Calu3 (cell line): ENCODE data around the gene FIGN. TPM values are rescaled to one million over a fixed set of nuclear protein-coding genes. Genes with fewer than 3 reads are reported as not detected.

Experiments used
- BruUV-seq: library from RNA; stranded (reverse); fragments of 400-500 nt; replicated peaks from 2 replicates; lab custom pipeline; 2021; lab: Mats Ljungman, UMichigan
- CTCF ChIA-PET: fragments of 300-600 bp; sonication (Branson Sonifier 250); formaldehyde crosslinking; loops from one replicate; lab custom pipeline; 2022; ENCODE audit warnings: antibody characterized with exemption; lab: Charles Lee
- DNase-seq: peaks from one replicate; pipeline ENCODE4 v3.0.0; 2022
- H3K27ac Mint-ChIP-seq: one replicate; pipeline ENCODE4 v1.8.0; 2022; ENCODE audit warnings: mixed read lengths; ENCODE audit not compliant: unreplicated experiment
- H3K27me3 Mint-ChIP-seq: one replicate; pipeline ENCODE4 v1.8.0; 2022; ENCODE audit warnings: mixed read lengths; ENCODE audit not compliant: unreplicated experiment
- H3K36me3 Mint-ChIP-seq: one replicate; pipeline ENCODE4 v1.8.0; 2022; ENCODE audit warnings: mild to moderate bottlenecking, moderate library complexity, mixed read lengths; ENCODE audit not compliant: insufficient read depth, unreplicated experiment
- H3K4me1 Mint-ChIP-seq: one replicate; pipeline ENCODE4 v1.8.0; 2022; ENCODE audit warnings: mild to moderate bottlenecking, low read depth, mixed read lengths; ENCODE audit not compliant: unreplicated experiment
- H3K4me3 Mint-ChIP-seq: one replicate; pipeline ENCODE4 v1.8.0; 2022; ENCODE audit warnings: mild to moderate bottlenecking, low read depth, moderate library complexity, mixed read lengths; ENCODE audit not compliant: unreplicated experiment
- H3K9me3 Mint-ChIP-seq: one replicate; pipeline ENCODE4 v1.8.0; 2022; ENCODE audit warnings: low read depth, mixed read lengths; ENCODE audit not compliant: unreplicated experiment
- intact Hi-C: fragments of 100-400 bp; cut with micrococcal nuclease; formaldehyde crosslinking; loops from one replicate; pipeline ENCODE4 v1.10.0; 2022; ENCODE audit not compliant: unreplicated experiment
- total RNA-seq: library from RNA; stranded (reverse); gene quantifications from 2 replicates; pipeline ENCODE4 v1.2.3, GENCODE V29; 2022
- TF ChIP-seq, protein P1 (sequence below): fragments of 200-600 bp; IDR thresholded peaks from one replicate; pipeline ENCODE4 v1.8.0; 2022; ENCODE audit warnings: antibody characterized with exemption; ENCODE audit not compliant: unreplicated experiment

The FIGN gene
- total RNA-seq, 1 experiment from 2014 or later, result 9.1 TPM

- H3K9me3 Mint-ChIP-seq, result no peaks in the 10 kb centered on the region
- H3K4me3 Mint-ChIP-seq, result no peak overlapping the region
- H3K36me3 Mint-ChIP-seq, result no peaks in the 10 kb centered on the region
- no peak overlapping the region for H3K27ac Mint-ChIP-seq
- intact Hi-C loops, result no loop called here
- TF ChIP-seq, protein P1, sequence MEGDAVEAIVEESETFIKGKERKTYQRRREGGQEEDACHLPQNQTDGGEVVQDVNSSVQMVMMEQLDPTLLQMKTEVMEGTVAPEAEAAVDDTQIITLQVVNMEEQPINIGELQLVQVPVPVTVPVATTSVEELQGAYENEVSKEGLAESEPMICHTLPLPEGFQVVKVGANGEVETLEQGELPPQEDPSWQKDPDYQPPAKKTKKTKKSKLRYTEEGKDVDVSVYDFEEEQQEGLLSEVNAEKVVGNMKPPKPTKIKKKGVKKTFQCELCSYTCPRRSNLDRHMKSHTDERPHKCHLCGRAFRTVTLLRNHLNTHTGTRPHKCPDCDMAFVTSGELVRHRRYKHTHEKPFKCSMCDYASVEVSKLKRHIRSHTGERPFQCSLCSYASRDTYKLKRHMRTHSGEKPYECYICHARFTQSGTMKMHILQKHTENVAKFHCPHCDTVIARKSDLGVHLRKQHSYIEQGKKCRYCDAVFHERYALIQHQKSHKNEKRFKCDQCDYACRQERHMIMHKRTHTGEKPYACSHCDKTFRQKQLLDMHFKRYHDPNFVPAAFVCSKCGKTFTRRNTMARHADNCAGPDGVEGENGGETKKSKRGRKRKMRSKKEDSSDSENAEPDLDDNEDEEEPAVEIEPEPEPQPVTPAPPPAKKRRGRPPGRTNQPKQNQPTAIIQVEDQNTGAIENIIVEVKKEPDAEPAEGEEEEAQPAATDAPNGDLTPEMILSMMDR, result no peak
- CTCF ChIA-PET, result no interaction called here
- BruUV-seq, result no TSS peak
- no peaks in the 10 kb centered on the region for H3K27me3 Mint-ChIP-seq
- no peak for DNase-seq
- peaks cover 8% of the 10 kb centered on the region for H3K4me1 Mint-ChIP-seq
Measured at GRCh38 chr2:163752267-163752666, 16.5 kb upstream of the FIGN start.

- TF ChIP-seq, protein P1, result no peak
- Mint-ChIP-seq H3K36me3 (no peaks in the 10 kb centered on the region), H3K4me3 (no peak overlapping the region), H3K9me3 (no peaks in the 10 kb centered on the region), H3K27ac (no peak overlapping the region), H3K27me3 (no peaks in the 10 kb centered on the region), H3K4me1 (peaks cover 8% of the 10 kb centered on the region)
- intact Hi-C loops, result no loop called here
- DNase-seq, result no peak
- no TSS peak for BruUV-seq
- CTCF ChIA-PET, result interaction anchor here (0.6 to 0.9 kb wide), 2 partner anchors 10 to 14 kb away, joined by 3 to 4 read pairs; no protein-coding TSS in a partner anchor
Measured at GRCh38 chr2:163751696-163752095, 15.9 kb upstream of the FIGN start.

DNA sequence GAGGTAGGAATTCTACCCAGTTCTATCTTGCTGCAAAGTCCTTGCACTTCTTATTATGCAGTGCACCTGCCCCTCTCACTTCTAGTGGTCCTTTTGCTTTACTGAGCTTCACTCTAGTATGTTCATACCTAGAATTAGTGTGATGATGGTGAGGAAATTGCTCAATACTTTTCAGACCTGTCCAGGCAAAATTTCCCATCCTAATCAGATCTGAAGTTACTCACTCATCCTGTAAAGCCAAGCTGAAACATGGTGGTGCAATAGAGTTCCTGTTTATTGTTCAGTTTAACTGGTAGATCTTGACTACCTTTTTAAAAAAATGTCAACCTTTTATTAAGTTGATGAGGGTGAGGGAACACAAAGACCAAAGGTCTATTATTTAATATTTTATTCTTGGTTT is 12.6 kb upstream of the FIGN start:
- H3K27ac Mint-ChIP-seq, result no peak overlapping the region
- no peaks in the 10 kb centered on the region for H3K36me3 Mint-ChIP-seq
- H3K27me3 Mint-ChIP-seq, result no peaks in the 10 kb centered on the region
- intact Hi-C loops, result no loop called here
- H3K4me3 Mint-ChIP-seq, result no peak overlapping the region
- no peaks in the 10 kb centered on the region for H3K9me3 Mint-ChIP-seq
- H3K4me1 Mint-ChIP-seq, result peaks cover 8% of the 10 kb centered on the region
- DNase-seq, result no peak
- BruUV-seq, result no TSS peak
- TF ChIP-seq, protein P1, result no peak
- CTCF ChIA-PET, result no interaction called here

DNA sequence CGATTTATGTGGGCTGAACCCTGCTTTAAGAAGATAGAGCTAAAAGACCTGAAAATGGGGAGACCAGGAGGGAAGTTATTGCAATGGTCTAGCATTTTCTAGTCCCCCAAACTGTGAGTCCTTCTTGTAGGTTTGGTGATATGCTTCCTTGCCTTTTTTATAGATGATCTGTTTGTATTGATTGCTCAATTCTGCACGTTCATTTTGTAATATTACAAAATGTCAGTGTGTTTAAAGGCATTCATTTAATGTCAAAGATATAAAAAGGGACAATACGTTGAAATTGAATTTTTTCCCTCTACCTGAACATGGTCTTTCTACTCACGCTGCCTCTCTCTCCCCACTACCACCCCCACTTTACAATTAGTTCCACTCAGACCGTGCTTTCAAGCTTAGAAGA is 5.6 kb upstream of the FIGN start:
- no peak overlapping the region for H3K4me3 Mint-ChIP-seq
- no TSS peak for BruUV-seq
- no peaks in the 10 kb centered on the region for H3K27me3 Mint-ChIP-seq
- H3K4me1 Mint-ChIP-seq, result no peaks in the 10 kb centered on the region
- H3K36me3 Mint-ChIP-seq, result peaks cover 7% of the 10 kb centered on the region
- TF ChIP-seq, protein P1, result no peak
- no peak for DNase-seq
- H3K27ac Mint-ChIP-seq, result no peak overlapping the region
- intact Hi-C loops, result no loop called here
- no peaks in the 10 kb centered on the region for H3K9me3 Mint-ChIP-seq
- CTCF ChIA-PET, result interaction anchor here (0.7 kb wide), 1 partner anchor 598 kb away, joined by 7 read pairs; no protein-coding TSS in a partner anchor
